IMR-90 (cell line): ENCODE results near the gene TMPRSS6. TPM values are rescaled to one million over a fixed set of nuclear protein-coding genes. Genes with fewer than 3 reads are reported as not detected.

ENCODE experiments used
- ATAC-seq: fragments of 200-7000 bp; cut with Tn5 transposase; 2 replicates; pipeline ENCODE4 v1.9.1; 2020; ENCODE audit warnings: low read depth, mild to moderate bottlenecking, moderate library complexity
- BruUV-seq: library from RNA; stranded (reverse); fragments of 400-500 nt; replicated peaks from 2 replicates; lab custom pipeline; 2021; lab: Mats Ljungman, UMichigan
- CTCF ChIA-PET: fragments of 300-600 bp; formaldehyde crosslinking; extraction: SDS; loops from one replicate; lab custom pipeline; 2021; ENCODE audit warnings: antibody characterized with exemption; lab: Yijun Ruan, JAX
- POLR2A ChIA-PET: fragments of 300-600 bp; sonication (Branson Sonifier 250); formaldehyde crosslinking; loops from one replicate; lab custom pipeline; 2022; ENCODE audit warnings: antibody characterized with exemption; ENCODE audit not compliant: unreplicated experiment; lab: Charles Lee
- DNase-seq: peaks from one replicate; pipeline ENCODE4 v3.0.0; 2013
- H2AFZ ChIP-seq: replicated peaks from 2 replicates; pipeline ENCODE3; 2013; ENCODE audit warnings: low read length, mild to moderate bottlenecking; ENCODE audit not compliant: poor library complexity
- H2AK5ac ChIP-seq: 2 replicates; pipeline ENCODE4 v1.6.1; 2013; ENCODE audit warnings: low read depth, low read length, inconsistent platforms
- H2AK9ac ChIP-seq: replicated peaks from 2 replicates; pipeline ENCODE3; 2013; ENCODE audit warnings: mild to moderate bottlenecking, low read depth, low read length, moderate library complexity; ENCODE audit not compliant: poor library complexity
- H2BK120ac ChIP-seq: 2 replicates; pipeline ENCODE4 v1.6.1; 2013; ENCODE audit warnings: low read depth, low read length, inconsistent platforms
- H2BK15ac ChIP-seq: 3 replicates; pipeline ENCODE4 v1.6.1; 2013; ENCODE audit warnings: low read depth, low read length, inconsistent platforms
- H2BK20ac ChIP-seq: 2 replicates; pipeline ENCODE4 v1.6.1; 2013; ENCODE audit warnings: low read depth, mild to moderate bottlenecking, inconsistent platforms, low read length, moderate library complexity
- H2BK5ac ChIP-seq: 2 replicates; pipeline ENCODE4 v1.6.1; 2013; ENCODE audit warnings: mild to moderate bottlenecking, low read depth, low read length, inconsistent platforms; ENCODE audit not compliant: poor library complexity, severe bottlenecking
- H3K14ac ChIP-seq: replicated peaks from 2 replicates; pipeline ENCODE4 v1.6.1; 2013; ENCODE audit warnings: low read depth, low read length, inconsistent platforms
- H3K18ac ChIP-seq: 2 replicates; pipeline ENCODE4 v1.6.1; 2013; ENCODE audit warnings: low read depth, low read length, control low read depth
- H3K23ac ChIP-seq: 2 replicates; pipeline ENCODE4 v1.6.1; 2013; ENCODE audit warnings: low read depth, low read length, inconsistent platforms
- H3K27ac ChIP-seq: 2 replicates; pipeline ENCODE4 v1.5.1; 2013; ENCODE audit warnings: mild to moderate bottlenecking, control low read depth, low read length; ENCODE audit not compliant: insufficient read depth
- H3K27me3 ChIP-seq: 2 replicates; pipeline ENCODE4 v1.6.1; 2013; ENCODE audit warnings: low read length; ENCODE audit not compliant: control insufficient read depth, insufficient read depth
- H3K36me3 ChIP-seq: 2 replicates; pipeline ENCODE4 v1.6.1; 2013; ENCODE audit warnings: low read length, mixed read lengths; ENCODE audit not compliant: control insufficient read depth, insufficient read depth
- H3K4ac ChIP-seq: 2 replicates; pipeline ENCODE4 v1.6.1; 2013; ENCODE audit warnings: low read depth, low read length, inconsistent platforms
- H3K4me1 ChIP-seq: 2 replicates; pipeline ENCODE4 v1.6.1; 2013; ENCODE audit warnings: low read length, mixed read lengths; ENCODE audit not compliant: control insufficient read depth, insufficient read depth
- H3K4me2 ChIP-seq: 2 replicates; pipeline ENCODE4 v1.6.1; 2013; ENCODE audit warnings: low read depth, mild to moderate bottlenecking, control low read depth, low read length, moderate library complexity
- H3K4me3 ChIP-seq: 2 replicates; pipeline ENCODE4 v1.5.1; 2013; ENCODE audit warnings: low read depth, mild to moderate bottlenecking, control low read depth, low read length, moderate library complexity; ENCODE audit not compliant: insufficient read depth
- H3K56ac ChIP-seq: 2 replicates; pipeline ENCODE4 v1.6.1; 2013; ENCODE audit warnings: low read length, inconsistent platforms; ENCODE audit not compliant: insufficient read depth; ENCODE audit errors: extremely low read depth
- H3K79me1 ChIP-seq, 2 experiments: 2 replicates each; pipeline ENCODE4 v1.6.1; 2013; ENCODE audit warnings: low read length in 2 of 2, inconsistent platforms in 1 of 2, low read depth in 1 of 2
- H3K9ac ChIP-seq: 2 replicates; pipeline ENCODE4 v1.6.1; 2013; ENCODE audit warnings: low read depth, low read length, control low read depth
- H3K9me1 ChIP-seq: 2 replicates; pipeline ENCODE4 v1.6.1; 2013; ENCODE audit warnings: low read length, inconsistent platforms; ENCODE audit not compliant: insufficient read depth
- H3K9me3 ChIP-seq: 2 replicates; pipeline ENCODE4 v1.6.1; 2013; ENCODE audit warnings: low read length; ENCODE audit not compliant: control insufficient read depth, insufficient read depth
- H4K20me1 ChIP-seq: 2 replicates; pipeline ENCODE4 v1.6.1; 2013; ENCODE audit warnings: low read length, inconsistent platforms; ENCODE audit not compliant: insufficient read depth
- H4K5ac ChIP-seq: 2 replicates; pipeline ENCODE4 v1.6.1; 2013; ENCODE audit warnings: mild to moderate bottlenecking, low read depth, low read length, control low read depth
- H4K8ac ChIP-seq, 2 experiments: 2 replicates each; pipeline ENCODE4 v1.6.1; 2013; ENCODE audit warnings: low read depth in 2 of 2, low read length in 2 of 2, control low read depth in 1 of 2, inconsistent platforms in 1 of 2
- H4K91ac ChIP-seq: 2 replicates; pipeline ENCODE4 v1.6.1; 2013; ENCODE audit warnings: low read depth, low read length, inconsistent platforms; ENCODE audit not compliant: insufficient read depth
- CHD1 ChIP-seq: IDR thresholded peaks from 2 replicates; pipeline ENCODE4 v1.6.1; 2012; ENCODE audit warnings: low read depth, low read length, improper control_type of control experiment
- WGBS, 2 experiments: methylation state at CpG; one replicate each; pipeline versions ENCODE4 v1.1.5 to v1.1.7; 2013; ENCODE audit warnings: missing lambda C conversion rate in 2 of 2; ENCODE audit not compliant: insufficient read length in 1 of 2; ENCODE audit errors: extremely low coverage in 2 of 2; 5-methylcytosine and 5-hydroxymethylcytosine counted together
- dilution Hi-C: fragments of 300-500 bp; cut with HindIII; formaldehyde crosslinking; loops from one replicate; pipeline ENCODE4 v1.14.3; 2018; ENCODE audit warnings: low sequenced_read_pairs; ENCODE audit not compliant: unreplicated experiment
- in situ Hi-C: fragments of 300-500 bp; cut with MboI; formaldehyde crosslinking; loops from 3 replicates; pipeline ENCODE4 v1.14.3; 2019; ENCODE audit warnings: low sequenced_read_pairs, inconsistent platforms, mixed read lengths
- intact Hi-C: fragments of 100-400 bp; cut with micrococcal nuclease; formaldehyde crosslinking; loops from 2 replicates; pipeline ENCODE4 v1.10.0; 2022
- polyA plus RNA-seq, 3 experiments: library from polyadenylated mRNA; depleted of rRNA; stranded (reverse); fragments of >200 nt; gene quantifications; 2 replicates each; pipeline ENCODE4 v1.2.3, GENCODE V29; 2012; ENCODE audit warnings: low replicate concordance in 1 of 3
- total RNA-seq: library from RNA; depleted of rRNA; stranded (reverse); fragments of >200 nt; gene quantifications from 2 replicates; pipeline ENCODE4 v1.2.3, GENCODE V29; 2012

The TMPRSS6 gene
- total and polyA plus RNA-seq, 2 of the 4 experiments (the other 2 are of a cell fraction): not detected

GRCh38 chr22:37140686-37141323 lies 31.3 kb upstream of the TMPRSS6 start:
- no peak overlapping the region for H4K8ac ChIP-seq
- POLR2A ChIA-PET: no interaction called here
- TF ChIP-seq CHD1: no peak

More at GRCh38 chr22:37140686-37141323, 31.3 kb upstream of the TMPRSS6 start:
- H3K23ac ChIP-seq: no peak overlapping the region
- no peak for DNase-seq
- H2AK9ac ChIP-seq: no peak overlapping the region
- H4K91ac ChIP-seq: no peak overlapping the region
- H3K4me3 ChIP-seq: no peak overlapping the region
- dilution Hi-C loops (no loop called here), in situ Hi-C loops (no loop called here), intact Hi-C loops (no loop called here)
- CTCF ChIA-PET: no interaction called here
- no peak overlapping the region for H3K18ac ChIP-seq
- no peak overlapping the region for H3K4ac ChIP-seq
- 78% methylated on average over 6 of the region's 16 CpGs; no CpG with 5 or more reads in 1 of the 2 experiments for WGBS, 2 experiments
- peaks cover 33% of the 10 kb centered on the region for H3K27me3 ChIP-seq
- no peaks in the 10 kb centered on the region for H3K9me3 ChIP-seq
- H3K14ac ChIP-seq: no peak overlapping the region
- no peak overlapping the region for H2AK5ac ChIP-seq
- no peak overlapping the region for H3K27ac ChIP-seq
- no peaks in the 10 kb centered on the region for H3K36me3 ChIP-seq
- no peak overlapping the region for H3K56ac ChIP-seq
- BruUV-seq: no TSS peak
- H2BK120ac ChIP-seq: no peak overlapping the region
- H3K9ac ChIP-seq: no peak overlapping the region
- no peaks in the 10 kb centered on the region for H3K9me1 ChIP-seq
- H2BK15ac ChIP-seq: no peak overlapping the region
- peaks cover 2% of the 10 kb centered on the region; the same call in 1 of the 2 replicates for H3K4me1 ChIP-seq
- no peak overlapping the region for H2BK5ac ChIP-seq
- H3K79me1 ChIP-seq: no peaks in the 10 kb centered on the region
- H2BK20ac ChIP-seq: no peak overlapping the region
- no peak overlapping the region for H2AFZ ChIP-seq
- H3K4me2 ChIP-seq: no peak overlapping the region
- no peaks in the 10 kb centered on the region for H4K20me1 ChIP-seq
- no peak for ATAC-seq
- no peak overlapping the region for H4K5ac ChIP-seq
